ENCODE data around the gene LRRK1. TPM values are rescaled to one million over a fixed set of nuclear protein-coding genes. Genes with fewer than 3 reads are reported as not detected.

The LRRK1 gene
- total RNA-seq, 4 donors from 2014 or later: 14.8 to 29.3 (median 19.1) TPM

DNA sequence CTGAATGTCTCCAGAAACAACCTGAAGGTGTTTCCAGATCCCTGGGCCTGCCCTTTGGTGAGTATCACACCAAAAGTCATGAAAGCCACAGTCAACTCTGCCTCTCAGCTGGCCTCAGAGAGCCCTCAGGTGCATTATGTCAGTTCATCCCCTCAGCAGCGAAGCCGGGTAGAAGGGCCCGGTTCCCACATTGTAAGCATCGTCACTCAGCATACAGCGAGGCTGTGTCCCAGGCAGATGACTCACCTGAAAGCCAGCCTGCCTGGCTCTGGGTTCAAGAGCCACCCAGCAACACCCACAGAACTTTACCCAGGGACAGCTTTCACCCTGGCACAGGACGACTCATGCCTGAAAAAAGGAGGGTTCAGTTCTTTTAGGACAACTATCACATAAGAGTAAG, 91.6 kb downstream of the LRRK1 start:
- TF ChIP-seq, protein P1, sequence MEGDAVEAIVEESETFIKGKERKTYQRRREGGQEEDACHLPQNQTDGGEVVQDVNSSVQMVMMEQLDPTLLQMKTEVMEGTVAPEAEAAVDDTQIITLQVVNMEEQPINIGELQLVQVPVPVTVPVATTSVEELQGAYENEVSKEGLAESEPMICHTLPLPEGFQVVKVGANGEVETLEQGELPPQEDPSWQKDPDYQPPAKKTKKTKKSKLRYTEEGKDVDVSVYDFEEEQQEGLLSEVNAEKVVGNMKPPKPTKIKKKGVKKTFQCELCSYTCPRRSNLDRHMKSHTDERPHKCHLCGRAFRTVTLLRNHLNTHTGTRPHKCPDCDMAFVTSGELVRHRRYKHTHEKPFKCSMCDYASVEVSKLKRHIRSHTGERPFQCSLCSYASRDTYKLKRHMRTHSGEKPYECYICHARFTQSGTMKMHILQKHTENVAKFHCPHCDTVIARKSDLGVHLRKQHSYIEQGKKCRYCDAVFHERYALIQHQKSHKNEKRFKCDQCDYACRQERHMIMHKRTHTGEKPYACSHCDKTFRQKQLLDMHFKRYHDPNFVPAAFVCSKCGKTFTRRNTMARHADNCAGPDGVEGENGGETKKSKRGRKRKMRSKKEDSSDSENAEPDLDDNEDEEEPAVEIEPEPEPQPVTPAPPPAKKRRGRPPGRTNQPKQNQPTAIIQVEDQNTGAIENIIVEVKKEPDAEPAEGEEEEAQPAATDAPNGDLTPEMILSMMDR (IDR thresholded peaks at IDR 0.05): no peak
- no peak for TF ChIP-seq POLR2A (IDR thresholded peaks at IDR 0.05)
- no peak overlapping the region for H3K4me3 ChIP-seq (ENCODE audit: low read depth, poor library complexity, severe bottlenecking)
- 81 to 92% methylated on average over 6 of the region's 6 CpGs for WGBS, 2 donors
- DNase-seq (ENCODE audit: low spot score in 2 of 2): peak; percentile 12 to 60
- intact Hi-C loops (cut with DNase I; ENCODE audit: low total_unique reads): loop anchor here (1.0 to 5.0 kb wide), 2 partner anchors 92 to 383 kb away; no protein-coding TSS in a partner anchor

DNA sequence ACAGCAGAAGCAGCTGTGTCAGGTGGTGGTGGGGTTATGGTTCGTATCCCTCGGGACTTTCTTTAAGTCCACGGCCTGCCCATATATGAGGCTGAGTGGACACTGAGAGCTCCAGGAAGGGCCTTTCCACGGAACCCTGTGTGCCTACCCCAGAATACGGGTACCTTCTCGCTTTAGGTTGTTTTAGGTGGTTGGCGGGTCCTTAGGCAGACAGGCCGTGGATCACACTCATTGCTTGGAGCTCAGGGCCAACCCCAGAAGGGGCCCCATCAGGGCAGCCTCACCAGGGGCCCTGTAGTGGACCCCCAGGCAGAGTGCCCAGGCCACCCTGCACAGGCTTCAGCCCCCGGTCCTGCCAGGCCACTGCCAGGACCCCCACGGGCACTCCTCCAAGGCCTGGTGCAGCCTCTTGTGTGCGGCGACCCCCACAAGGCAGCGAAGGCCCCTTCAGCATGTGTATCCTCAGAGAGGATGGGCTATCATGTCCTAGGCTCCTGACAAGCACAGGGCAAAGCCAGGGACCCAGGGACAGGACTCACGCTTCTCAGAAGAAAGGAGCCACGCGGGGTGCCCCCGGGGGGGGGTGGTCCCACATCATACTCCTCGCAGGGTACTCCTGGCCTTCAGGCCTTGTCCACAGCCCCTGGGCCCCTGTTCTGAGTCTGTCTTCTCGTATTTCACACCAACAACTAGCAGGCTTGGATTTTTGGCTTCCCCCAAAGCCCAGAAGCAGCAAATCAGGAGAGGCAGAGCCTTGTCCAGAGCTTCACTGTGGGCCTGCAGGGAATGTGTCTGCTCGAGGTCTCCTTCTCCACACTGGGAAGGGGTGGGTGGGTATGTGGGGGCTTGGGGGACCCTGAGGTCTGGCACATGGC, 93.4 kb downstream of the LRRK1 start:
- whole genome bisulfite sequencing, 2 donors: 87 to 92% methylated on average over 16 to 20 of the region's 20 CpGs
- H3K4me3 ChIP-seq (ENCODE audit: low read depth, poor library complexity, severe bottlenecking): no peak overlapping the region
- TF ChIP-seq POLR2A (IDR thresholded peaks at IDR 0.05): no peak
- TF ChIP-seq, protein P1 (IDR thresholded peaks at IDR 0.05): no peak
- intact Hi-C loops (cut with DNase I; ENCODE audit: low total_unique reads): loop anchor here (5.0 kb wide), 1 partner anchor 385 kb away; no protein-coding TSS in a partner anchor
- DNase-seq (ENCODE audit: low spot score in 2 of 2): peak; percentile 11 to 70

DNA sequence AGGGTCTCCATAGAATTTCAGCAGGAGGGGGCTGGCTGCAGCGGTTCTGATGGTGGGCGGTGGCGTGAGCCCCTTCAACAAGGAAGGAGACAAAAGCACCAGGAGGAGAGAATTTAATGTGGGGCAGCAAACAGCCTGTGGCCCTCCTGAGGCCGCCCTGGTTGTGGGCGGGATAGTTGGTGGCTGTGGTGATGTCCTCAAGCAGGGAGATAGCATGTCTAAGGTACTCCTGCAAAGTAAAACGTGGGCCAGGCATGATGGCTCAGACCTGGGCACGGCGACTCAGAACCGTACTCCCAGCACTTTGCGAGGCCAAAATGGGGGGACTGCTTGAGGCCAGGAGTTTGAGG, 94.0 kb downstream of the LRRK1 start:
- peak; percentile 12 to 72 for DNase-seq (ENCODE audit: low spot score in 2 of 2)
- no peak overlapping the region for H3K4me3 ChIP-seq (ENCODE audit: low read depth, poor library complexity, severe bottlenecking)
- intact Hi-C loops (cut with DNase I; ENCODE audit: low total_unique reads): loop anchor here (5.0 kb wide), 1 partner anchor 386 kb away; no protein-coding TSS in a partner anchor
- 91 to 93% methylated on average over 10 of the region's 10 CpGs for WGBS, 2 donors
- TF ChIP-seq POLR2A (IDR thresholded peaks at IDR 0.05): no peak
- TF ChIP-seq, protein P1 (IDR thresholded peaks at IDR 0.05): no peak

DNA sequence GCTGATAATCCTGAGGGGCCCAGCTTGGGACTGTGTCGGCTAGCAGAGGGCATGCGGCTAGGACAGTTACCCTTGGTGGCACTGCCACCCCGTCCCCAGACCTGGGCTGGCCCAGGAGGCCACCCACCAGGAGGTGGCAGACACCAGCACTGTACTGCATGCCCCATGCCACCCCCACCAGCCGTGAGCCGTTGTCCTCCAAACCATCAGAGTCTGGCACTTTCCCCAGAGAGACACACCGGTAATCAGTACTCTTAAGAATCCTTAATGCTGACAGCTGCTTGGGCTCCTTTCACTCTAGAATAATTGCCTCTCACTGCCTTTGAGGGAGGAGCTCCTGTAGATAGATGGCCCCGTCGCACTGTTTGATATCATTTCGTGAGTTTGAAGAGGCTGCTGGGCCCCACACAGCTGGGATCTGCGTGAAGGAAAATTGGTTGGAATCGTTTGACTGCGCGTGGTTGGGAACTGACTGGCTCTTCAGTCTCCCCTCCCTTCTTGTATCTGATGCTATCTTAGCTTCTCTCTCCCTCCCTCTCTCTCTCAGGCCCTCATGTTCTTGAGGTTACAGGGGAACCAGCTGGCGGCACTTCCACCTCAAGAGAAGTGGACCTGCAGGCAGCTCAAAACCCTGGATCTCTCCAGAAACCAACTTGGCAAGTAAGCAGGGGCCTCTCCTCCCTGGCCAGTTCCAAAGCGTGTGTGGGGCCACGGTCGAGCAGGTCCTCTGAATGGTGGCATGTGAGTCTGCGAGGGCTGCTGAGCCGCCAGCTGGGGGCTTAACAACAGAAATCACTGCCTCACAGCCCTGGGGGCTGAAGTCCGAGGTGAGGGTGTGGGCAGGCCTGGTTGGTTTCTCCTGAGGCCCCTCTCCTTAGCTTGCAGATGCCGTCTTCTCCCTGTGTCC, 94.9 kb downstream of the LRRK1 start:
- TF ChIP-seq POLR2A (IDR thresholded peaks at IDR 0.05): no peak
- TF ChIP-seq, protein P1 (IDR thresholded peaks at IDR 0.05): no peak
- peak; percentile 13 to 60 for DNase-seq (ENCODE audit: low spot score in 2 of 2)
- H3K4me3 ChIP-seq (ENCODE audit: low read depth, poor library complexity, severe bottlenecking): no peak overlapping the region
- WGBS, 2 donors: 84 to 85% methylated on average over 21 of the region's 21 CpGs
- intact Hi-C loops (cut with DNase I; ENCODE audit: low total_unique reads): loop anchor here (5.0 kb wide), 1 partner anchor 387 kb away; no protein-coding TSS in a partner anchor

DNA sequence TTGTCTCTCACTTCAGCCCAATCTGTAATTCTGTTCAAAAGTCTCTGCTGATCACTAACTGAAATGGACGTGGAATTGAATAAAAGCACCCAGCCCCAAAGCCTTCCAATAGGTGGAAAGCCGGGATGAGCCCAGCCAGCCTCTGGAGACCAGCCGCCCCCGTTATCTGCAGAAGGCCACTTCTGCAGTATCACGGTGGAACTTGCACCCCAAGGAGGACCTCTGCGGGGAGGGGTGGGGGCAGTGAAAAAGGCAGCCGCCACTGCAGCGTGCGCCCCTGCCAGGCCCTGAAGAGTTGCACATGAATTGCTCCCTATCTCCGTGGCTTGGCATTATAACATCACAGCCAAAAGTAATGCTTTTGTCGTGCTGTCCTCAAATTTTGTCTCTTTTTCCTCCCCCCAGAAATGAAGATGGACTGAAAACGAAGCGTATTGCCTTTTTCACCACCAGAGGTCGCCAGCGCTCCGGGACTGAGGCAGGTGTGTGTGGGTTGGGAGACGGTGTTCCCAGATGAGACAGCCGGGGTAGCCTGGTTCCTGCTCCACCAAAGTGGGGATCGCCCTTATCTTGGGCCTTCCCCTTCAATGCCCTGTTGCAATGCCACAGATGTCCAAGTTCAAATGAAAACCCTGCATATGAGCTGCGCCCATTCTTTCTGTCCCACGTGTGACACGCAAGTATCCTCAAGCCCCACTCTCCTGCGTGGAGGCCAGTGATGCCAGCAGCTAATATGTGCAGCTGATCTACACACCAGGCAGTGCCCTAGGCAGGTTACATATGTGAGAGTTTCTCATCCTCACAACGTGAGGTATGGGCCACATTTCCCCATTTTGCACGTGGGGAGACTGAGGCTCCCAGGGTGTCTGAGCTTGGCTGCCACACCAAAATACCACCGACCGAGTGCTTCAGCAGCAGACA, 96.0 kb downstream of the LRRK1 start:
- intact Hi-C loops (cut with DNase I; ENCODE audit: low total_unique reads): loop anchor here (5.0 kb wide), 2 partner anchors 237 to 388 kb away; partner anchors contain the start of gene CHSY1
- 58 to 65% methylated on average over 27 of the region's 27 CpGs for WGBS, 2 donors
- peak; percentile 31 to 91 for DNase-seq (ENCODE audit: low spot score in 2 of 2)
- H3K4me3 ChIP-seq (ENCODE audit: low read depth, poor library complexity, severe bottlenecking): no peak overlapping the region
- TF ChIP-seq, protein P1 (IDR thresholded peaks at IDR 0.05): peak in 1 of 3 donors; percentile 42
- no peak for TF ChIP-seq POLR2A (IDR thresholded peaks at IDR 0.05)
